HUES6 (cell line): ENCODE data around the gene PRSS1.
"Not testable (repeated sequence)": the region's sequence is repeated elsewhere in the genome, so short reads cannot be mapped to it uniquely, and the experiment has no call there.

Experiments
- H3K27ac ChIP-seq: 2 replicates; pipeline ENCODE4 v1.7.0; 2013; ENCODE audit warnings: low read depth, mild to moderate bottlenecking, low read length, inconsistent platforms
- H3K27me3 ChIP-seq: 2 replicates; pipeline ENCODE4 v1.6.1; 2013; ENCODE audit warnings: low read length; ENCODE audit not compliant: control insufficient read depth, insufficient read depth
- H3K36me3 ChIP-seq: 2 replicates; pipeline ENCODE4 v1.6.1; 2013; ENCODE audit warnings: low read length; ENCODE audit not compliant: control insufficient read depth, insufficient read depth
- H3K4me1 ChIP-seq: 2 replicates; pipeline ENCODE4 v1.6.1; 2013; ENCODE audit warnings: low read length; ENCODE audit not compliant: control insufficient read depth, insufficient read depth
- H3K4me3 ChIP-seq: 2 replicates; pipeline ENCODE4 v1.5.1; 2013; ENCODE audit warnings: low read depth, low read length
- H3K9ac ChIP-seq: one replicate; pipeline ENCODE4 v1.6.1; 2013; ENCODE audit warnings: mild to moderate bottlenecking, low read length
- H3K9me3 ChIP-seq: 2 replicates; pipeline ENCODE4 v1.6.1; 2013; ENCODE audit warnings: low read depth, low read length; ENCODE audit not compliant: control insufficient read depth, insufficient read depth

Gene PRSS1

DNA sequence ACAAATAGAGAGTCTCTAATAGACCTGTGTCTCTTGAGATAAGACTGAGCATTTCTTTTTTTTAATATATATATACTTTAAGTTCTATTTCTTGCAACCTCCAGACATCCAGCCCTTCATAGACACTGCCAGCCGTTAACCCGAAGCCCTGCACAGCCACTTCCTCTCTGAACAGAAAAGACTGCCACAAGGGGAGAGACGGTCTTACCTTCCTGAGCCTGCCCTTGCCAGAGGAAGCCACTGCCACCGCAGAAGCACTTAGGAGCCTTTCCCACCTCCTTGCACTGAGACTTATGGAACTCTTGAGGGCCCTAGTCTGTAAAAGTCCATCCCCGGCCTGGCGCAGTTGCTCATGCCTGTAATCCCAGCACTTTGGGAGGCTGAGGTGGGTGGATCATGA is 31.8 kb upstream of the PRSS1 start:
- Histone ChIP-seq H3K4me3 (no peak overlapping the region), H3K36me3 (no peaks in the 10 kb centered on the region), H3K9ac (no peak overlapping the region), H3K27ac (no peak overlapping the region), H3K4me1 (no peaks in the 10 kb centered on the region), H3K9me3 (no peaks in the 10 kb centered on the region), H3K27me3 (no peaks in the 10 kb centered on the region)

DNA sequence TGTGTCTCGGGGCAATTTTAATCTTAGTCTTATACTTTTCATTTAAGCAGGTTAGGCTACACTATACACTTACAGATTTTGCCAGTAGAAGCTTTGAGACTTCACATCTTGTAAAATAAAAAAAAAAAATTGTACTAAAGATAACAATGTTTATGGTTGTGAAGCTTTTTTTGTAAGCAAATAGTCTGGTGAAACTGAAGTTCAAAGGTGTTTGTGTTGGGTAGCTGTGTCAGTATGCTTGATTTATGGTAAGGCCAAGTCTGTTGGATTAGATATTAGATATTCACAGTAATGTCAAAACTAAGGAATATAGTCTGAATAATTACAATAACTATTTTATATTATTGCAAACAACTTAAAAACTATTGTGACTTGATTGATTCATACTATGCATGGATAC is 31.0 kb upstream of the PRSS1 start:
- no peak overlapping the region for H3K4me3 ChIP-seq
- no peaks in the 10 kb centered on the region for H3K4me1 ChIP-seq
- no peaks in the 10 kb centered on the region for H3K27me3 ChIP-seq
- H3K36me3 ChIP-seq, result no peaks in the 10 kb centered on the region
- no peak overlapping the region for H3K9ac ChIP-seq
- H3K9me3 ChIP-seq, result no peaks in the 10 kb centered on the region
- no peak overlapping the region for H3K27ac ChIP-seq

- H3K9me3 ChIP-seq, result no peaks in the 10 kb centered on the region
- H3K27ac ChIP-seq, result no peak overlapping the region
- no peaks in the 10 kb centered on the region for H3K4me1 ChIP-seq
- H3K36me3 ChIP-seq, result no peaks in the 10 kb centered on the region
- no peak overlapping the region for H3K4me3 ChIP-seq
- no peaks in the 10 kb centered on the region for H3K27me3 ChIP-seq
- no peak overlapping the region for H3K9ac ChIP-seq
Measured at GRCh38 chr7:142720172-142720773, 29.0 kb upstream of the PRSS1 start.

GRCh38 chr7:142720986-142721385 is 28.3 kb upstream of the PRSS1 start:
- Histone ChIP-seq H3K4me3 (no peak overlapping the region), H3K9ac (no peak overlapping the region), H3K4me1 (no peaks in the 10 kb centered on the region), H3K27ac (no peak overlapping the region), H3K36me3 (no peaks in the 10 kb centered on the region), H3K27me3 (no peaks in the 10 kb centered on the region), H3K9me3 (no peaks in the 10 kb centered on the region)

- Histone ChIP-seq H3K36me3 (no peaks in the 10 kb centered on the region), H3K9me3 (no peaks in the 10 kb centered on the region), H3K27me3 (no peaks in the 10 kb centered on the region), H3K4me1 (no peaks in the 10 kb centered on the region), H3K27ac (no peak overlapping the region), H3K9ac (no peak overlapping the region), H3K4me3 (no peak overlapping the region)
Measured at GRCh38 chr7:142722248-142722794, 27.0 kb upstream of the PRSS1 start.

- no peak overlapping the region for H3K9ac ChIP-seq
Measured at GRCh38 chr7:142733271-142733670, 16.0 kb upstream of the PRSS1 start.

GRCh38 chr7:142739923-142740492 is 9.3 kb upstream of the PRSS1 start:
- H3K9me3 ChIP-seq, result peaks cover 4% of the 10 kb centered on the region; the same call in 1 of the 2 replicates
- H3K4me1 ChIP-seq, result no peaks in the 10 kb centered on the region
- no peak overlapping the region for H3K27ac ChIP-seq

More at GRCh38 chr7:142733271-142733670, 16.0 kb upstream of the PRSS1 start:
- H3K9me3 ChIP-seq, result peaks cover 8% of the 10 kb centered on the region; the same call in 1 of the 2 replicates
- H3K36me3 ChIP-seq, result no peaks in the 10 kb centered on the region
- H3K4me3 ChIP-seq, result no peak overlapping the region
- H3K27me3 ChIP-seq, result no peaks in the 10 kb centered on the region
- H3K27ac ChIP-seq, result no peak overlapping the region
- H3K4me1 ChIP-seq, result no peaks in the 10 kb centered on the region

DNA sequence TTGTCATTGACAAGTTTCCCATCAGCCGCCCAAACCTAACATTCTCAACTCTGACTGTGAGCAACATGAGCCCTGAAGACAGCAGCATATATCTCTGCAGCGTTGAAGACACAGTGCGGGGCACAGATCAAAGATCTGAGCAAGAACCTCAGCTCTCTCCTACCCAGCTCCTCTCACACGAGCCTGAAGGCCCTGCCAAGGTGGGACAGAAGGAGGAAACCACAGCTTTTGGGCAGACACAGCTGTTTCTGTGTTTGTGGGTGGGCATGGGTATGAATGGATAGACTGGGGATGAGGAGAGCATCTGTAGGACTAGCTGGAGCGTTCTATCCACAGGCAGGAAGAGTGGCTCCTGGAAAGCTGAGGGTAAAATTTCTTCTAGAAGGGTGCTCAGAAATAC is 8.5 kb upstream of the PRSS1 start:
- H3K27ac ChIP-seq, result no peak overlapping the region
- H3K4me3 ChIP-seq, result no peak overlapping the region
- no peaks in the 10 kb centered on the region for H3K36me3 ChIP-seq
- peaks cover 4% of the 10 kb centered on the region; the same call in 1 of the 2 replicates for H3K27me3 ChIP-seq
- no peak overlapping the region for H3K9ac ChIP-seq
- no peaks in the 10 kb centered on the region for H3K4me1 ChIP-seq
- no peaks in the 10 kb centered on the region for H3K9me3 ChIP-seq

More at GRCh38 chr7:142739923-142740492, 9.3 kb upstream of the PRSS1 start:
- Histone ChIP-seq H3K36me3 (no peaks in the 10 kb centered on the region), H3K4me3 (no peak overlapping the region), H3K9ac (no peak overlapping the region), H3K27me3 (peaks cover 4% of the 10 kb centered on the region; the same call in 1 of the 2 replicates)

DNA sequence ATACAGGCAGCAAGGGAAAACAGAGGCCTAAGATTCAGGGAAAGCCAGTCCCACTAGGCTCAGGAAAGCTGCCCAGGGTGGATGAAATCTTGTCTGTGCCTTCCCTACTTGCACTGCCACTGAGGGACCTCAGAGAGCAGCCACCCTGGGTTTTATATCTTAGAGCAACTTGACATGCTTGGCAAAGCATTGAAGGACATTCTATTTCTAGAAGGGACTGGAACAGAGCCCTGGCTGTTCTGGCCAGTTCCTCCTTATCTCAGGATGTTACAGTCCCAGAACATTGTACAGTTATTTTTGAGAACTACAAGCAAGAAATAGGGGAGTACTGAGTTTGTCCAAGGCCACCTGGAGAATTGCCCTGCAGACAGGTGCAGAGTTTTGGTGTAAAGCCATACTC is 7.3 kb upstream of the PRSS1 start:
- not testable (repeated sequence) for H3K9ac ChIP-seq, H3K27me3 ChIP-seq, H3K4me3 ChIP-seq, H3K36me3 ChIP-seq, H3K27ac ChIP-seq, H3K9me3 ChIP-seq, H3K4me1 ChIP-seq

DNA sequence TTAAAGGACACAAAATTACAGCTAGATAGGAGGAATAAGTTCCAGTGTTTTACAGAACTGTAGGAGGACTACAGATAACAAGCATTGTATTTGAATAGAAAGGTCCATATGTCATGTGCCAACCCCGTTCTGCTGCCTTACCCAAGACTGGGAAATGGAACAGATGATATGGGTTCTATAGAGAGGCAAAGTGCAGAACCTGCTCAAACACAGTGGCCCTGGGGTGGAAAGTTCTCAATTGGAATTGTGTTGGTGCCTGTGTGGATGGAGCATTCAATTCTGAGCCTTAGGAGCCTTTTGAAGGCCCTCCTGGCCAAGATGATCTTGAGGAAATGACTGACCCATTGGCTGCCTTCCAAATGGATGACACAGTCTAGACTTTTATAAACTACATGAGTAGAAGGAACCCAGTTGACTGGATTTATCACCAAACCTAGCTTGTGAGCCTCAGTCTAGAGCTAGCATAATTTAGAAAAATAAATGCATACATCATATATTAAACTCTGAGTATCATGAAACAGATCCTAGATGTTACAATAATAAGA is 4.1 kb upstream of the PRSS1 start:
- Histone ChIP-seq H3K9me3 (no peaks in the 10 kb centered on the region), H3K4me1 (no peaks in the 10 kb centered on the region), H3K27me3 (peaks cover 4% of the 10 kb centered on the region), H3K9ac (no peak overlapping the region), H3K4me3 (no peak overlapping the region), H3K27ac (no peak overlapping the region), H3K36me3 (no peaks in the 10 kb centered on the region)

DNA sequence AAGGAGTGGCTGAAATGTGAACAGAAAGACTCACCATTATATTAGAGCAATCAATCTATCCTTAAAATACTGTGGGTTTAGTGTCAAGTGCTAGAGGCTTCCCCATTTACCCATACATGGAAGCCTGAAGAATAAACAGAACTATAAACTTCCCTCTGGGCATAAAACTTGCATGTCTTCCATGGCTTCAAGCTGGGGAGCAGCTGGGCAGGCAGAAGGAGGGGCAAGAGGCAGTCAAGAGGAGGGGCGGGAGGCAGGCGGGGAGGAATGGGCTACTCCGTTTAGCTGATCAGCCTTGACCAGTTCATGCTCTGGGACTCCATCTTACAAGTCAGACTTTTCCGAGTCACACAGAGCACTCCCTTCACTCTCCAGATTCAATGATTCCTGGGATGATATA is 3.5 kb upstream of the PRSS1 start:
- no peak overlapping the region for H3K9ac ChIP-seq
- no peaks in the 10 kb centered on the region for H3K9me3 ChIP-seq
- H3K36me3 ChIP-seq, result no peaks in the 10 kb centered on the region
- H3K4me1 ChIP-seq, result peaks cover 2% of the 10 kb centered on the region; the same call in 1 of the 2 replicates
- H3K27me3 ChIP-seq, result peaks cover 2% of the 10 kb centered on the region
- no peak overlapping the region for H3K4me3 ChIP-seq
- H3K27ac ChIP-seq, result no peak overlapping the region
